ENCODE results near the gene PRKRA. TPM values are rescaled to one million over a fixed set of nuclear protein-coding genes. Genes with fewer than 3 reads are reported as not detected.
A peak's percentile ranks its signal among the peaks of the same experiment; 100 is the strongest.

Gene PRKRA
- total and polyA plus RNA-seq, 2 of the 8 experiments (the other 6 are each of a cell fraction or from before 2014, with no cell fraction given) = 25.4 to 60.4 TPM

DNA sequence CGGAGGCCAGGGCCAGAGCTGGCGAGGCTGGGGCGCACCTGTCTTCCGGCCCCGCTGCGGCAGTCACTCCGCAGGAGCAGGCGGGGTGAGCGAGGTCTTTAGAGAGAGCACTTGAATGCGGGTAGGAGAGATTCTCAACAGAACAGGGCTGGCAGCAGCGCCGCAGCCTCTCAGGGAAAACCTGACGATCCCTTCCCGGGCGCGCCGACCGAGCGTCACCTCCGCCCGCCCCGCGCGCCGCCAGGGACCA lies 526 bp downstream of the PRKRA start:
- no peak overlapping the region for H2BK20ac ChIP-seq (ENCODE audit: low read length)
- H3K56ac ChIP-seq (replicated peaks; ENCODE audit: insufficient read length, low read depth, low read length) = no peak overlapping the region
- H3K9ac ChIP-seq (replicated peaks in 1 of 4; ENCODE audit: extremely low read depth in 1 of 4, low read depth in 3 of 4, low read length in 3 of 4) = peak overlapping the region; percentile 76 to 99 (median 98)
- H4K8ac ChIP-seq (ENCODE audit: extremely low read depth, insufficient read depth, low read length) = no peak overlapping the region
- no peak overlapping the region for H4K5ac ChIP-seq (ENCODE audit: insufficient read length, low read depth, low read length)
- no peak overlapping the region for H3K14ac ChIP-seq (ENCODE audit: insufficient read length)
- H2AK5ac ChIP-seq (ENCODE audit: low read depth, low read length) = no peak overlapping the region
- H3K79me2 ChIP-seq (ENCODE audit: control insufficient read depth in 1 of 2, insufficient read depth in 2 of 2, low read length in 2 of 2) = peaks cover 8 to 26% of the 10 kb centered on the region in 2 experiments
- H2BK5ac ChIP-seq (ENCODE audit: low read depth, low read length) = peak overlapping the region; percentile 71
- peak overlapping the region; percentile 48 for H3K18ac ChIP-seq (ENCODE audit: extremely low read depth, low read length)
- 1% methylated on average over 22 of the region's 25 CpGs; no CpG with 5 or more reads in 1 of the 2 experiments for WGBS, 2 experiments (ENCODE audit: extremely low coverage in 1 of 2, insufficient coverage in 1 of 2, insufficient read length in 1 of 2, insufficient replicate concordance in 2 of 2, low coverage in 1 of 2, low lambda C conversion rate in 2 of 2, missing lambda C conversion rate in 1 of 2)
- peak in 1 of 2 experiments; percentile 90 for DNase-seq (ENCODE audit: low read depth in 1 of 2, low spot score in 2 of 2)
- H3K4me2 ChIP-seq (ENCODE audit: insufficient read depth in 1 of 2, low read depth in 2 of 2, low read length in 2 of 2) = peak overlapping the region; percentile 79 to 92
- H3K4ac ChIP-seq (replicated peaks; ENCODE audit: insufficient read length, low read depth, low read length) = no peak overlapping the region
- peaks cover 2 to 29% (median 20%) of the 10 kb centered on the region in 4 experiments for H3K36me3 ChIP-seq (ENCODE audit: control insufficient read depth in 2 of 4, insufficient read depth in 4 of 4, low read length in 3 of 4)
- no peak overlapping the region for H2BK120ac ChIP-seq (replicated peaks; ENCODE audit: low read depth, low read length)
- POLR2A ChIA-PET (ENCODE audit: partially characterized antibody) = interaction anchor here (0.6 to 3.1 kb wide), 30 partner anchors 8 to 342 kb away, joined by 3 to 30 read pairs (median 4); partner anchors contain the start of genes FKBP7, OSBPL6, PLEKHA3 and RBM45
- H4K20me1 ChIP-seq (replicated peaks in 1 of 2; ENCODE audit: control insufficient read depth in 1 of 2, insufficient read depth in 2 of 2, low read length in 2 of 2) = peaks cover 4% of the 10 kb centered on the region in 2 experiments
- H3K4me3 ChIP-seq (ENCODE audit: extremely low read depth in 1 of 4, insufficient read depth in 2 of 4, low read depth in 3 of 4, low read length in 4 of 4) = peak overlapping the region; percentile 67 to 96 (median 92)
- H2AFZ ChIP-seq (ENCODE audit: low read length) = no peak overlapping the region
- H3K23ac ChIP-seq (ENCODE audit: insufficient read length) = no peak overlapping the region
- H3K4me1 ChIP-seq (replicated peaks in 1 of 4; ENCODE audit: control insufficient read depth in 3 of 4, insufficient read depth in 4 of 4, low read length in 3 of 4) = peaks cover 0 to 2% (median 0%) of the 10 kb centered on the region in 4 experiments; a peak in 2 of 7 replicates
- H3K27ac ChIP-seq (ENCODE audit: low read depth, low read length) = peak overlapping the region; percentile 99
- H3K79me1 ChIP-seq (ENCODE audit: low read depth, low read length) = peaks cover 6% of the 10 kb centered on the region; the same call in 1 of the 2 replicates
- peaks cover 5% of the 10 kb centered on the region for H3K23me2 ChIP-seq (ENCODE audit: low read depth, low read length)
- CTCF ChIA-PET (ENCODE audit: partially characterized antibody) = interaction anchor here (0.7 to 1.0 kb wide), 5 partner anchors 9 to 72 kb away, joined by 3 to 4 read pairs (median 3); partner anchors contain the start of gene PLEKHA3
- no peak overlapping the region for H2BK12ac ChIP-seq (ENCODE audit: low read depth, low read length)
- FAIRE-seq = no peak
- no peaks in the 10 kb centered on the region for H3K9me3 ChIP-seq (ENCODE audit: insufficient read depth in 2 of 2, low read depth in 1 of 2, low read length in 1 of 2)
- no peak overlapping the region for H2BK15ac ChIP-seq (ENCODE audit: low read length)
- H4K91ac ChIP-seq (replicated peaks; ENCODE audit: insufficient read length, low read length) = no peak overlapping the region
- H3K27me3 ChIP-seq (replicated peaks in 1 of 4; ENCODE audit: control insufficient read depth in 3 of 4, extremely low read depth in 1 of 4, insufficient read depth in 3 of 4, low read length in 3 of 4) = no peaks in the 10 kb centered on the region
- TF ChIP-seq KDM5A (IDR thresholded peaks at IDR 0.05; ENCODE audit: low read length) (peak; percentile 63), TEAD4 (IDR thresholded peaks at IDR 0.05; ENCODE audit: low read depth, low read length) (no peak), MAX (IDR thresholded peaks at IDR 0.05) (no peak), TCF12 (IDR thresholded peaks at IDR 0.05; ENCODE audit: low read depth, low read length) (0 out of 2 replicates have a peak, but pooled peaks have one; percentile 8), RXRA (IDR thresholded peaks at IDR 0.05; ENCODE audit: insufficient read depth, low read depth, low read length) (no peak), CEBPB (IDR thresholded peaks at IDR 0.05; ENCODE audit: low read depth, low read length) (no peak), RNF2 (IDR thresholded peaks at IDR 0.05; ENCODE audit: borderline replicate concordance, low read depth, low read length, missing control alignments, poor library complexity, severe bottlenecking) (no peak), NANOG (IDR thresholded peaks at IDR 0.05; ENCODE audit: insufficient read depth, low read depth, low read length, poor library complexity, severe bottlenecking) (no peak), CHD2 (IDR thresholded peaks at IDR 0.05; ENCODE audit: low read length) (no peak), TAF1 (IDR thresholded peaks at IDR 0.05; ENCODE audit: low read depth, low read length) (no peak), SP1 (IDR thresholded peaks at IDR 0.05; ENCODE audit: low read depth, low read length) (no peak), CHD1 (IDR thresholded peaks at IDR 0.05; ENCODE audit: low read depth, low read length) (no peak), SIRT6 (IDR thresholded peaks at IDR 0.05; ENCODE audit: low read length) (no peak), FOSL1 (IDR thresholded peaks at IDR 0.05; ENCODE audit: insufficient read depth, low read depth, low read length) (no peak), RBBP5 (IDR thresholded peaks at IDR 0.05; ENCODE audit: borderline replicate concordance, low read depth, low read length) (peak; percentile 88; the same call in 1 of the 2 replicates)

All from H1 (cell line).